Activated CD4-positive, CD25-positive, alpha-beta regulatory T cell treated with anti-CD3 and anti-CD28 coated beads, Interleukin-2, amount 50 U/mL, for 16 hours (primary cell): ENCODE measurements around the gene MAGEC3.

Experiments
- DNase-seq: peaks from one replicate; pipeline ENCODE4 v3.0.0-alpha.2; 2020; ENCODE audit warnings: low read depth, low spot score

Gene MAGEC3

DNA sequence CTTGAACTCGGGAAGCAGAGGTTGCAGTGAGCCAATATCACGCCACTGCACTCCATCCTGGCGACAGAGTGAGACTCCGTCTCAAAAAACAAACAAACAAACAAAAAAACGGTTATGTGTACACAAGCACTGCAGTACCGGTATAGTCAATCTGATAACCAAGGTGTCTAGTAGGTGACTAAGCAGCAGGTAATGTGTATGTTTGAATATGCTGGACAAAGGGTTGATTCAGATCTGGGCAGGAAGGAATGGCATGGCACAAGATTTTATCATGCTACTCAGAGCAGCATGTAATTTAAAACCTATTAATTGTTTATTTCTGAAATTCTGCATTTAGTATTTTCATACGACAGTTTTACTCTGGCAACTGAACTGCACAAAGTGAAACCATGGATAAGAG, 107.3 kb downstream of the MAGEC3 start:
- DNase-seq, result no peak

DNA sequence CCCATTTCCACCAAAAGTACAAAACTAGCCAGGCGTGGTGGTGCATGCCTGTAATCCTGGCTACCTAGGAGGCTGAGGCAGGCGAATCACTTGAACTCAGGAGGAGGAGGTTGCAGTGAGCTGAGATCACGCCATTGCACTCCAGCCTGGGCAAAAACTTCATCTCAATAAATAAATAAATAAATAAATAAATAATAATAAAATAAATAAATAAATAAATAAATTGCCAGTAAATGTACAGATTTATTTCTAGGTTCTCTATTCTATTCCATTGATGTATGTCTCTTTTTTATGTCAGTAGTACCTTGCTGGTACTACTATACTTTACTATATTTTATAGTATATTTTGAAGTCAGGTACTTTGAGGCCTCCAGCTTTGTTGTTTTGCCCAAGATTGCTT, 109.2 kb downstream of the MAGEC3 start:
- DNase-seq, result no peak
